ENCODE measurements around the gene IDH2.

The IDH2 gene

GRCh38 chr15:90043530-90044010 is 58.7 kb downstream of the IDH2 start:
- no peak for DNase-seq (ENCODE audit: low spot score)

- no peak for DNase-seq (ENCODE audit: low spot score)
These were observed 59.3 kb downstream of the IDH2 start for GRCh38 chr15:90042766-90043529.

- DNase-seq (ENCODE audit: low spot score), result no peak
These were observed 59.9 kb downstream of the IDH2 start for GRCh38 chr15:90042356-90042755.

DNA sequence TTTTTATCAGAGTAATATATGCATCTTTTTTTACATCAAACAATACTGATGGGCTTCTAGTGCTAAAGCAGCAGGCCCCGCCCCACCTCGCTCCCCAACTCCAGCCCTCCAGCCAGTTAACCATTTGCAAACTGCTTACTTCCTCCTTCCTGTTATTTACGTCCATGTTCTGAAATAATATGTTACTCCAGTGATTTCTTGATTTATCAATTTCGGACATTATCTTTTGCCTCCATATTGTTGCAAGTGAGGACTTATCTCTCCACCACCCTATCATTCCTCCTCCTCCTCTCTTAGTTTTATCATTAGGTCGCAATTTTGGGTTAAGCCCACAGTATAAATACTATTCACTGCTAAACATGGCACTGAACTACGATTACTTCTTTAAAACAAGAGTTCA is 61.6 kb downstream of the IDH2 start:
- no peak for DNase-seq (ENCODE audit: low spot score)

GRCh38 chr15:90039996-90040395 is 62.3 kb downstream of the IDH2 start:
- DNase-seq (ENCODE audit: low spot score), result no peak

GRCh38 chr15:90038632-90039095 is 63.6 kb downstream of the IDH2 start:
- no peak for DNase-seq (ENCODE audit: low spot score)

GRCh38 chr15:90037961-90038631 is 64.2 kb downstream of the IDH2 start:
- DNase-seq (ENCODE audit: low spot score), result peak; percentile 22

DNA sequence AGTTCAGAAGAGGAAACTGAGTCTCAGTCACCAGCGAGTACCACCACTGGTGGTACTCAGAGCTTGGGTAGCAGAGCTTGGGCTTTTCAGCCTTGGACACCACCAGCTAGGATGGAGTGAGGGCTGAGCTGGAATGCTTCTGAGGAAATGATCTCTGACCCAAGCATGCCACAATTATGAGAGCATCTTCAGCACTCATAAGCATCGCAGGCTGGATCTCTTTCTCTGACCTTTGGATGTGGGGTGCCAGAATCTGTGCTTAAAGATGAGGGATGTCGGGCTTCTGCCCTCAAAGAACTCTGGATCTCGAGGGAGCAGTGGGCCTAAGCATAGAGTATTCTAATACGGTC is 64.8 kb downstream of the IDH2 start:
- no peak for DNase-seq (ENCODE audit: low spot score)

DNA sequence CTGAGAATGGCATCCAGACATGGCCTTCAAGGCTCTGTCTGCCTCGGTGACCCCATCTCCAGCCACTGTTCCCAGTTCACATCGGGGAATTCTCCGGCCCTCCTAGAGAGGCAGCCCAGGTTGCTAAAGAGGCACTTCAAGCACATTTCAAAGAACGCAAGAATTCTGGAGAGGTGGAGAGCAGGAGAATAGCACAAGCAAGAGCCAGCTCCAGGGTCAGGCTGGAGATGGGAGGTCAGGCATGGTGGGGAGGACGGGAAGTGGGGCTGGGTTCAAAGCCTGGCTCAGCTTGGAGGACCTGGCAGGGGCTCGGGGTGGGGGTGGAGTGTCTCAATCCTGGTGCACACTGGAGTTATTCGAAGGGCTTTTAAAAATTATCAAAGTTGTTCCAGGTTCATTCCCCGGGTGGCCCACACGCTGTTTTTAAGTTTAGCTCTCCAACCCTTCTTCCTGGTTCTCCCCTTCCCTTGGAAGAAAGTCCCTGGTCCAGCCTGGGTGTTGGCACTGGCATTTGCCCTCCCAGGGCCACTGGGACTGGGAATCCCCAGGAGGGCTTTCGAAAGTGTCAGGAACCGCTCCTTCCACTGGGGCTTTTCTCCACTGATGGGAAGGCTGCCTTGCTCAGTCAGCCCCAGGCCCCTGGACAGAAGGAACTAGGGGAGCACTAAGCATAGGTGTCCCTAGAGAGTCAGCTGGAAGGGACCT is 65.3 kb downstream of the IDH2 start:
- no peak for DNase-seq (ENCODE audit: low spot score)

DNA sequence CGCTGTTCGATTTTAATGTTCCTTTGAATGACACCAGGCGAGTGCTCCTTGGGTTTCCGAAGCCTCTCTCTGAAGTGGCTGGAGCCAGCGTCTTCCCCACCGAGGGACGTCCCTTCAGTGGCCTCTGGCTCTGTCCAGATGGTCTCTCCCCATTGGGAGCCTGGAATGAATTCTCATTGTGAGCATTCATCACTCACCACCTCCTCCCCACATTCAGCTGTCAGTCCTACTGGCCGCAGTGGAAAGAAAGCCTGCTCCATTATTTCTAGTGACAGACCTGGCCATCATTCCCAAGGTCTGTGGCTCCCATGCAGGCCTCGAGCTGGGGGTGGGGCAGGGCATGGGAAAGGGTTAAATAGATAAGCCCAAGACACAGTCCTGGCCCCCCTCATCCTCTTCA is 65.9 kb downstream of the IDH2 start:
- no peak for DNase-seq (ENCODE audit: low spot score)

DNA sequence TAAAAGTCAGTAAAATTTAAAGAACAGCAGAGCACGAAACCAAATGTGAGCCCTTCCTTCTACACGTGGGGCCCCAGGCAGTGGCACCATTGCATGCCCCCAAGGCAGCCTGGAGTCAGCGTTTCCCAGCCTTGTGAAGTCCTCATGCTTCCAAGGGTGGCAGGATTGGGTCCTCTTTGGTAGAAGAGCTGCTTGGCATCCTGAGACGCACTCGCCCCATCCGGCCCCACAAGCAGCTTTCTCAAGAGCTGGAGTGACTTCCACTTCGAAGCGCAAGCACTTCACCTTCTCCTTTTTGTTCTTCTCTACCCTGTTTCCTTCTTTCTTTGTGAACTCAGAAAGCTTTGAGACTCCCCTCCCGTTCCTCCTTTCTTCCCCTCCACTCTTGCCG is 66.4 kb downstream of the IDH2 start:
- no peak for DNase-seq (ENCODE audit: low spot score)

DNA sequence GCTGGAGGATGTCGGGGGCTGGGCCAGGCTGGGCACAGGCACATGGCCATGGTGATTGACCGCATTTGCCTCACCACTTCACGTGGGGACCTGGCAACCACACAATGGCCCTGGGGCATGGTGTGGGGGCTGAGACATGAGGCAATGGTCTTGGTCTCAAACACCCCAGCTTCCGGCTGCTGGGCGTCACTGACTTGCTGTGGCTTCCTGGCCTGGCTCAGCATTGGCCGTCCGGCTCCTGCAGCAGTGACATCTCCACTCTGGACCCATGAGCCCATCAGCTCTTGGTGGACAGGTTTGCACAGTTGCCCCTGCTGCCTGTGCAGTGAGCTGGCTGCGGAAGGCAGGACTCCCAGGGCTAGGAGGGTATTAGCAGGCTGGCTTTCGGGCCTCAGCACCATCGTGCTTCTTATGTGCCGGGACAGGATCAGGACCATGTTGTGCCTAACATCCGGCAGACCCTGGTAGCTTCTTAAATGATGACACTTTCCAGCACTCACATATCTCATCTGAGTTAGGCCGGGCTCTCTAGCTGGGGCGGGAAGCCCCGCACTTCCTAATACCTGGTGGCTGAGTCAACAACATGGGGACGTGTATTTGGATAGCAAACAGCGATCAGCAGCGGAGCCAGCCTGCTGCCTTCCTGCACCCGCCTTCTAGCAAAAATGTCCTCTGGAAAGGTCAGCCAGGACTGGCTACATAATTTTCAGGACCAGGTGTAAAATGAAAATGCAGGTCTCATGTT is 67.0 kb downstream of the IDH2 start:
- no peak for DNase-seq (ENCODE audit: low spot score)

DNA sequence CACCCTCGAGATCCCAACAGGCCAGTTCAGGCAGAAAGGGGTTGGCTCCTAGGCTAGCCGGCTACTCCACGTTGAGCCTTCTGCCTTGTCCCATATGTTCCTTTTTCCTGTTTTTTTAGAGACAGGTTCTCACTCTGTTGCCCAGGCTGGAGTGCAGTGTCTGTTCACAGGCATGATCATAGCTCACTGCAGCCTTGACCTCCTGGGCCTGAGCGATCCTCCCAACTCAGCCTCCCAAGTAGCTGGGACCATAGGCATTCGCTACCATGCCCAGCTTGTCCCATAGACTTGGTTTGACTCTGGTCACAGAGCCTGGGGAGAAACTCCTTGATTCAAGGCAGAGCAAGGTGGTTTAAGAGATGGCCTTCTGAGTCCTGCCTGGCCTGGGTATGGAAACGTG is 68.8 kb downstream of the IDH2 start:
- DNase-seq (ENCODE audit: low spot score), result no peak

Measured in germinal center (tissue), 1 donor.